HCT116 (cell line): ENCODE data around the gene ANKRD23. TPM values are rescaled to one million over a fixed set of nuclear protein-coding genes. Genes with fewer than 3 reads are reported as not detected.

Experiments
- ATAC-seq: fragments of 200-7000 bp; cut with Tn5 transposase; 2 replicates; pipeline ENCODE4 v1.9.1; 2020; ENCODE audit warnings: mild to moderate bottlenecking, moderate library complexity
- BruUV-seq: library from RNA; stranded (reverse); fragments of 400-500 nt; replicated peaks from 2 replicates; lab custom pipeline; 2021; lab: Mats Ljungman, UMichigan
- CTCF ChIA-PET: fragments of 300-600 bp; sonication (Branson Sonifier 250); formaldehyde crosslinking; loops from one replicate; lab custom pipeline; 2021; ENCODE audit warnings: antibody characterized with exemption; lab: Charles Lee
- POLR2A ChIA-PET: fragments of 300-600, 350-600 bp; sonication (Branson Sonifier 250); formaldehyde crosslinking; loops from one replicate; lab custom pipeline; 2021; ENCODE audit warnings: antibody characterized with exemption; lab: Charles Lee
- RAD21 ChIA-PET, 2 experiments: fragments of 300-600 bp; sonication (Branson Sonifier 250); formaldehyde crosslinking; loops; one replicate each; lab custom pipeline; 2023; ENCODE audit warnings: low total read pairs in 2 of 2; ENCODE audit not compliant: uncharacterized antibody in 2 of 2, unreplicated experiment in 2 of 2, low non-redundant PET in 1 of 2; lab: Charles Lee
- DNase-seq: peaks from one replicate; pipeline ENCODE4 v3.0.0-alpha.2; 2010; ENCODE audit warnings: low read depth, low spot score
- H2AFZ ChIP-seq: fragments of 200-600 bp; shearing (Covaris generic), sonication (generic); 2 replicates; pipeline ENCODE4 v1.6.1; 2017; ENCODE audit warnings: low read depth, mixed run types, mixed read lengths, antibody characterized with exemption, low read length; ENCODE audit not compliant: poor library complexity, severe bottlenecking
- H3K27ac ChIP-seq: 2 replicates; pipeline ENCODE4 v1.5.1; 2012; ENCODE audit warnings: low read depth, low read length
- H3K27me3 ChIP-seq: fragments of 200-600 bp; sonication (generic); 2 replicates; pipeline ENCODE4 v1.6.1; 2016; ENCODE audit warnings: mixed run types, low read length, mixed read lengths; ENCODE audit not compliant: insufficient read depth
- H3K36me3 ChIP-seq, 2 experiments: fragments of 200-500 bp in 1 of 2; fragments of 200-600 bp in 1 of 2; sonication (Bioruptor generic) in 1 of 2; sonication (generic) in 1 of 2; 2 replicates each; pipeline versions ENCODE4 v1.5.1 to v1.6.1; 2014 to 2016; ENCODE audit warnings: low read length in 2 of 2, inconsistent platforms in 1 of 2, mixed read lengths in 1 of 2, mixed run types in 1 of 2; ENCODE audit not compliant: insufficient read depth in 2 of 2, control insufficient read depth in 1 of 2
- H3K4me1 ChIP-seq, 2 experiments: fragments of 200-600 bp in 1 of 2; sonication (generic) in 1 of 2; 2 replicates each; pipeline versions ENCODE4 v1.5.1 to v1.6.1; 2012 to 2017; ENCODE audit warnings: low read length in 2 of 2, inconsistent platforms in 1 of 2, mild to moderate bottlenecking in 1 of 2, mixed read lengths in 1 of 2, mixed run types in 1 of 2, moderate library complexity in 1 of 2; ENCODE audit not compliant: insufficient read depth in 2 of 2, control insufficient read depth in 1 of 2
- H3K4me2 ChIP-seq: fragments of 200-600 bp; sonication (generic); 2 replicates; pipeline ENCODE4 v1.6.1; 2017; ENCODE audit warnings: mixed run types, low read length, mixed read lengths
- H3K4me3 ChIP-seq, 2 experiments: fragments of 200-600 bp in 1 of 2; sonication (generic) in 1 of 2; replicated peaks in 1 of 2; 2 replicates each; pipeline ENCODE4 v1.5.1; 2011 to 2016; ENCODE audit warnings: low read length in 2 of 2, control low read depth in 1 of 2, low read depth in 1 of 2, mild to moderate bottlenecking in 1 of 2, mixed read lengths in 1 of 2, mixed run types in 1 of 2
- H3K79me2 ChIP-seq: fragments of 200-600 bp; sonication (generic); 2 replicates; pipeline ENCODE4 v1.6.1; 2017; ENCODE audit warnings: mild to moderate bottlenecking, mixed run types, low read length, moderate library complexity, mixed read lengths; ENCODE audit not compliant: insufficient read depth
- H3K9ac ChIP-seq: fragments of 200-600 bp; sonication (generic); 2 replicates; pipeline ENCODE4 v1.6.1; 2016; ENCODE audit warnings: low read length, mixed read lengths
- H3K9me2 ChIP-seq: fragments of 200-600 bp; sonication (generic), shearing (Covaris generic); 2 replicates; pipeline ENCODE4 v1.6.1; 2017; ENCODE audit warnings: mixed run types, mild to moderate bottlenecking, moderate library complexity; ENCODE audit not compliant: insufficient read depth
- H3K9me3 ChIP-seq, 2 experiments: fragments of 200-500 bp in 1 of 2; fragments of 200-600 bp in 1 of 2; sonication (Bioruptor generic) in 1 of 2; sonication (generic) in 1 of 2; 2 replicates each; pipeline ENCODE4 v1.6.1; 2014 to 2017; ENCODE audit warnings: low read length in 2 of 2, mixed read lengths in 2 of 2, inconsistent platforms in 1 of 2, low read depth in 1 of 2, mild to moderate bottlenecking in 1 of 2, mixed run types in 1 of 2, moderate library complexity in 1 of 2; ENCODE audit not compliant: control insufficient read depth in 1 of 2, insufficient read depth in 1 of 2
- H4K20me1 ChIP-seq: fragments of 200-600 bp; sonication (generic), shearing (Covaris generic); 2 replicates; pipeline ENCODE4 v1.6.1; 2017; ENCODE audit warnings: mixed run types, mild to moderate bottlenecking, moderate library complexity; ENCODE audit not compliant: insufficient read depth
- CEBPB ChIP-seq: IDR thresholded peaks from 2 replicates; pipeline ENCODE4 v1.6.1; 2012; ENCODE audit warnings: low read depth
- EGR1 ChIP-seq: IDR thresholded peaks from 2 replicates; pipeline ENCODE4 v1.6.1; 2012; ENCODE audit warnings: low read depth
- ELF1 ChIP-seq: IDR thresholded peaks from 2 replicates; pipeline ENCODE4 v1.6.1; 2012; ENCODE audit warnings: low read depth, borderline replicate concordance
- EZH2 ChIP-seq: fragments of 200-600 bp; sonication (generic); IDR thresholded peaks from 2 replicates; pipeline ENCODE4 v1.6.1; 2017; ENCODE audit warnings: antibody characterized with exemption, mixed run types
- EZH2phosphoT487 ChIP-seq: fragments of 200-600 bp; IDR thresholded peaks from 2 replicates; pipeline ENCODE4 v1.6.1; 2018; ENCODE audit warnings: antibody characterized with exemption, borderline replicate concordance
- POLR2A ChIP-seq: IDR thresholded peaks from 2 replicates; pipeline ENCODE4 v1.7.0; 2011; ENCODE audit warnings: borderline replicate concordance; ENCODE audit not compliant: insufficient read depth, insufficient read length; ENCODE audit errors: extremely low read depth
- POLR2AphosphoS5 ChIP-seq: IDR thresholded peaks from 2 replicates; pipeline ENCODE4 v1.6.1; 2011; ENCODE audit warnings: mild to moderate bottlenecking, low read depth, low read length, moderate library complexity
- SIN3A ChIP-seq: IDR thresholded peaks from 2 replicates; pipeline ENCODE4 v1.6.1; 2012; ENCODE audit warnings: low read depth
- SRF ChIP-seq: IDR thresholded peaks from 2 replicates; pipeline ENCODE4 v1.6.1; 2012; ENCODE audit warnings: low read depth
- TCF7L2 ChIP-seq: IDR thresholded peaks from 2 replicates; pipeline ENCODE4 v1.7.0; 2011; ENCODE audit warnings: borderline replicate concordance, inconsistent platforms; ENCODE audit not compliant: insufficient read depth, insufficient read length; ENCODE audit errors: extremely low read depth
- YY1 ChIP-seq: IDR thresholded peaks from 2 replicates; pipeline ENCODE4 v1.6.1; 2011; ENCODE audit warnings: low read length, low read depth, moderate library complexity, mild to moderate bottlenecking; ENCODE audit not compliant: insufficient replicate concordance; ENCODE audit errors: extremely low read depth
- ZFX ChIP-seq: fragments of 450-650 bp; IDR thresholded peaks from 2 replicates; pipeline ENCODE4 v1.6.1; 2017
- ZNF274 ChIP-seq: fragments of 200-500 bp; sonication (Bioruptor generic); IDR thresholded peaks from 2 replicates; pipeline ENCODE4 v1.6.1; 2014; ENCODE audit warnings: mild to moderate bottlenecking, low read depth, low read length, inconsistent platforms
- intact Hi-C: fragments of 100-400 bp; cut with micrococcal nuclease; formaldehyde crosslinking; loops from 2 replicates; pipeline ENCODE4 v1.10.0; 2022
- total RNA-seq: library from RNA; stranded (reverse); gene quantifications from one replicate; pipeline ENCODE4 v1.2.1, GENCODE V29; 2021; ENCODE audit not compliant: unreplicated experiment
- TF ChIP-seq, protein P1 (sequence below): IDR thresholded peaks from 2 replicates; pipeline ENCODE4 v1.6.1; 2011; ENCODE audit warnings: mild to moderate bottlenecking, low read length, moderate library complexity; ENCODE audit not compliant: insufficient replicate concordance; ENCODE audit errors: extremely low read depth
- TF ChIP-seq, protein P2 (sequence below): IDR thresholded peaks from 2 replicates; pipeline ENCODE4 v1.6.1; 2012; ENCODE audit warnings: low read depth
- TF ChIP-seq, protein P3 (sequence below): IDR thresholded peaks from 2 replicates; pipeline ENCODE4 v1.6.1; 2012

ANKRD23 gene
- total RNA-seq, 1 experiment from 2014 or later: 1.4 TPM

DNA sequence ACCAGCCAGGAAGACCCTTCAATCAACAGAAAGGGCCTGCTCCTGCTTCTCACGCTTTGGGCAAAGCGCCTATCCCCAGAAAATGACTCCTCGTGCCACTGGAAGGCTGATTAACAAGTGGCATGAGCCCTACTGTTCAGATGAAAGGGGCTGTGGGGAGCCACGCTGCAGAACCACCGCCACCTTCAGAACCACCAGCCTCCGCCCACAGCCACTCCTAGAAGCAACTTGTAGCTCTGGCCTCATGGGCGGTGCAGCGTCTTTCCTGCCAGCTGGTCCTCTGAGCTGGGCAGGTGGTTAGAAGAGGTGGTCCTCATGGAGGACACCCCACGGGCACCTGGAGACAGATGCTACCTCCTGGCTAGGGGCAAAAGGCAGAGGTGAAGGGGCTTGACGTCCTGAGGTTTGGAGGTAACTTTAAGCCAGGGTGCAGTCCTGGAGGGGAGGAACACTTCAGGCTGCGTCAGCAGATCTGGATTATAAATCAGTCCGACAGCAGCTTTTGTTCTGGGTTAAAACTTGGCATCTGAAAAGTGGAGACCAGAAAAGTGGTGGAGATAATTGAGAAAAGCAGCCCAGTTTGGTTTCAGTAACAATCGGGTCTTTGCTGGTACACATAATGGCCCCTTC is 26.9 kb upstream of the ANKRD23 start:
- POLR2A ChIA-PET: no interaction called here
- 0 out of 2 replicates have a peak, but pooled peaks have one; percentile 11 for ATAC-seq

More for the DNA sequence above, 26.9 kb upstream of the ANKRD23 start:
- Histone ChIP-seq H4K20me1 (no peaks in the 10 kb centered on the region), H3K4me1 (peaks cover 30 to 47% of the 10 kb centered on the region in 2 experiments), H3K27me3 (no peaks in the 10 kb centered on the region), H3K79me2 (peaks cover 25% of the 10 kb centered on the region; the same call in 1 of the 2 replicates), H3K9me2 (no peaks in the 10 kb centered on the region), H3K9me3 (no peaks in the 10 kb centered on the region), H3K9ac (peak overlapping the region; percentile 92), H3K4me3 (peak overlapping the region; percentile 66 to 82), H2AFZ (no peak overlapping the region), H3K27ac (peak overlapping the region; percentile 93; the same call in 1 of the 2 replicates), H3K4me2 (peak overlapping the region; percentile 95), H3K36me3 (no peaks in the 10 kb centered on the region; a peak in 2 of 4 replicates)
- BruUV-seq: TSS peak; percentile 73
- TF ChIP-seq YY1 (no peak), ZFX (no peak), CEBPB (no peak), ZNF274 (no peak), SRF (no peak), POLR2AphosphoS5 (0 out of 2 replicates have a peak, but pooled peaks have one; percentile 24), EZH2phosphoT487 (no peak), EZH2 (no peak), ELF1 (no peak), EGR1 (no peak), SIN3A (no peak), POLR2A (no peak), TCF7L2 (peak; percentile 17)
- TF ChIP-seq, protein P1, sequence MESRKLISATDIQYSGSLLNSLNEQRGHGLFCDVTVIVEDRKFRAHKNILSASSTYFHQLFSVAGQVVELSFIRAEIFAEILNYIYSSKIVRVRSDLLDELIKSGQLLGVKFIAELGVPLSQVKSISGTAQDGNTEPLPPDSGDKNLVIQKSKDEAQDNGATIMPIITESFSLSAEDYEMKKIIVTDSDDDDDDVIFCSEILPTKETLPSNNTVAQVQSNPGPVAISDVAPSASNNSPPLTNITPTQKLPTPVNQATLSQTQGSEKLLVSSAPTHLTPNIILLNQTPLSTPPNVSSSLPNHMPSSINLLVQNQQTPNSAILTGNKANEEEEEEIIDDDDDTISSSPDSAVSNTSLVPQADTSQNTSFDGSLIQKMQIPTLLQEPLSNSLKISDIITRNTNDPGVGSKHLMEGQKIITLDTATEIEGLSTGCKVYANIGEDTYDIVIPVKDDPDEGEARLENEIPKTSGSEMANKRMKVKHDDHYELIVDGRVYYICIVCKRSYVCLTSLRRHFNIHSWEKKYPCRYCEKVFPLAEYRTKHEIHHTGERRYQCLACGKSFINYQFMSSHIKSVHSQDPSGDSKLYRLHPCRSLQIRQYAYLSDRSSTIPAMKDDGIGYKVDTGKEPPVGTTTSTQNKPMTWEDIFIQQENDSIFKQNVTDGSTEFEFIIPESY: no peak
- TF ChIP-seq, protein P2, sequence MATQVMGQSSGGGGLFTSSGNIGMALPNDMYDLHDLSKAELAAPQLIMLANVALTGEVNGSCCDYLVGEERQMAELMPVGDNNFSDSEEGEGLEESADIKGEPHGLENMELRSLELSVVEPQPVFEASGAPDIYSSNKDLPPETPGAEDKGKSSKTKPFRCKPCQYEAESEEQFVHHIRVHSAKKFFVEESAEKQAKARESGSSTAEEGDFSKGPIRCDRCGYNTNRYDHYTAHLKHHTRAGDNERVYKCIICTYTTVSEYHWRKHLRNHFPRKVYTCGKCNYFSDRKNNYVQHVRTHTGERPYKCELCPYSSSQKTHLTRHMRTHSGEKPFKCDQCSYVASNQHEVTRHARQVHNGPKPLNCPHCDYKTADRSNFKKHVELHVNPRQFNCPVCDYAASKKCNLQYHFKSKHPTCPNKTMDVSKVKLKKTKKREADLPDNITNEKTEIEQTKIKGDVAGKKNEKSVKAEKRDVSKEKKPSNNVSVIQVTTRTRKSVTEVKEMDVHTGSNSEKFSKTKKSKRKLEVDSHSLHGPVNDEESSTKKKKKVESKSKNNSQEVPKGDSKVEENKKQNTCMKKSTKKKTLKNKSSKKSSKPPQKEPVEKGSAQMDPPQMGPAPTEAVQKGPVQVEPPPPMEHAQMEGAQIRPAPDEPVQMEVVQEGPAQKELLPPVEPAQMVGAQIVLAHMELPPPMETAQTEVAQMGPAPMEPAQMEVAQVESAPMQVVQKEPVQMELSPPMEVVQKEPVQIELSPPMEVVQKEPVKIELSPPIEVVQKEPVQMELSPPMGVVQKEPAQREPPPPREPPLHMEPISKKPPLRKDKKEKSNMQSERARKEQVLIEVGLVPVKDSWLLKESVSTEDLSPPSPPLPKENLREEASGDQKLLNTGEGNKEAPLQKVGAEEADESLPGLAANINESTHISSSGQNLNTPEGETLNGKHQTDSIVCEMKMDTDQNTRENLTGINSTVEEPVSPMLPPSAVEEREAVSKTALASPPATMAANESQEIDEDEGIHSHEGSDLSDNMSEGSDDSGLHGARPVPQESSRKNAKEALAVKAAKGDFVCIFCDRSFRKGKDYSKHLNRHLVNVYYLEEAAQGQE: no peak
- TF ChIP-seq, protein P3, sequence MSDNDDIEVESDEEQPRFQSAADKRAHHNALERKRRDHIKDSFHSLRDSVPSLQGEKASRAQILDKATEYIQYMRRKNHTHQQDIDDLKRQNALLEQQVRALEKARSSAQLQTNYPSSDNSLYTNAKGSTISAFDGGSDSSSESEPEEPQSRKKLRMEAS: peak; percentile 27; the same call in 1 of the 2 replicates
- DNase-seq: no peak
- ChIA-PET RAD21 (no interaction called here), CTCF (interaction anchor here (1.5 kb wide), 1 partner anchor 13 kb away, joined by 9 read pairs; the partner anchor contains the start of gene ANKRD39)
- intact Hi-C loops: no loop called here
